GM21515 (cell line): Measurements from ENCODE around the gene TMC1.

Experiments used
- ATAC-seq: cut with Tn5 transposase; IDR thresholded peaks from one replicate; pipeline ENCODE4 v1.9.1; 2021; ENCODE audit not compliant: unreplicated experiment

TMC1 gene

GRCh38 chr9:72667181-72667580 lies 145.8 kb downstream of the TMC1 start:
- no peak for ATAC-seq

GRCh38 chr9:72674961-72675360 lies 153.6 kb downstream of the TMC1 start:
- no peak for ATAC-seq

GRCh38 chr9:72675586-72675985 lies 154.2 kb downstream of the TMC1 start:
- ATAC-seq, result no peak

- ATAC-seq, result no peak
These were observed 159.3 kb downstream of the TMC1 start for GRCh38 chr9:72680593-72681282.

GRCh38 chr9:72681283-72681630 lies 159.8 kb downstream of the TMC1 start:
- ATAC-seq, result no peak

- no peak for ATAC-seq
These were observed 163.2 kb downstream of the TMC1 start for GRCh38 chr9:72684615-72685014.

GRCh38 chr9:72685911-72686310 lies 164.5 kb downstream of the TMC1 start:
- ATAC-seq, result no peak

GRCh38 chr9:72687331-72687730 lies 165.9 kb downstream of the TMC1 start:
- no peak for ATAC-seq

- ATAC-seq, result no peak
These were observed 170.3 kb downstream of the TMC1 start for GRCh38 chr9:72691671-72692070.

GRCh38 chr9:72695365-72695764 lies 174.0 kb downstream of the TMC1 start:
- no peak for ATAC-seq

GRCh38 chr9:72696511-72696910 lies 175.1 kb downstream of the TMC1 start:
- ATAC-seq, result no peak

GRCh38 chr9:72701510-72701909 lies 180.1 kb downstream of the TMC1 start:
- ATAC-seq, result no peak

GRCh38 chr9:72703574-72703973 lies 182.2 kb downstream of the TMC1 start:
- ATAC-seq, result no peak

- ATAC-seq, result no peak
These were observed 183.4 kb downstream of the TMC1 start for GRCh38 chr9:72704688-72705375.

GRCh38 chr9:72718503-72718902 lies 197.1 kb downstream of the TMC1 start:
- no peak for ATAC-seq

GRCh38 chr9:72721067-72721466 lies 199.7 kb downstream of the TMC1 start:
- ATAC-seq, result no peak

- no peak for ATAC-seq
These were observed 205.5 kb downstream of the TMC1 start for GRCh38 chr9:72726947-72727346.

- no peak for ATAC-seq
These were observed 206.8 kb downstream of the TMC1 start for GRCh38 chr9:72728031-72728770.

GRCh38 chr9:72733895-72734294 lies 212.5 kb downstream of the TMC1 start:
- no peak for ATAC-seq

GRCh38 chr9:72734631-72735030 lies 213.2 kb downstream of the TMC1 start:
- ATAC-seq, result no peak

GRCh38 chr9:72743836-72744235 lies 222.4 kb downstream of the TMC1 start:
- no peak for ATAC-seq

- ATAC-seq, result no peak
These were observed 227.9 kb downstream of the TMC1 start for GRCh38 chr9:72749276-72749675.
